Esophagus (tissue), 2 donors: ENCODE measurements around the gene IRF8. TPM values are rescaled to one million over a fixed set of nuclear protein-coding genes. Genes with fewer than 3 reads are reported as not detected.
"Not testable (repeated sequence)": the region's sequence is repeated elsewhere in the genome, so short reads cannot be mapped to it uniquely, and the experiment has no call there.

Source experiments
- H3K27ac ChIP-seq, 2 donors: one replicate each; pipeline ENCODE4 v1.5.1; 2013; ENCODE audit warnings: low read depth in 2 of 2, mild to moderate bottlenecking in 2 of 2, inconsistent platforms in 1 of 2, low read length in 1 of 2, moderate library complexity in 1 of 2
- H3K27me3 ChIP-seq, 2 donors: one replicate each; pipeline ENCODE4 v1.6.1; 2013; ENCODE audit warnings: low read length in 2 of 2, control low read depth in 1 of 2, mild to moderate bottlenecking in 1 of 2; ENCODE audit not compliant: insufficient read depth in 2 of 2, control insufficient read depth in 1 of 2
- H3K36me3 ChIP-seq, 2 donors: one replicate each; pipeline ENCODE4 v1.6.1; 2013; ENCODE audit warnings: low read length in 1 of 2; ENCODE audit not compliant: control insufficient read depth in 2 of 2, insufficient read depth in 2 of 2
- H3K4me1 ChIP-seq, 2 donors: one replicate each; pipeline ENCODE4 v1.6.1; 2013; ENCODE audit warnings: low read length in 1 of 2; ENCODE audit not compliant: control insufficient read depth in 2 of 2, insufficient read depth in 2 of 2
- H3K4me3 ChIP-seq, 2 donors: one replicate each; pipeline ENCODE4 v1.5.1; 2013; ENCODE audit warnings: low read length in 2 of 2, mild to moderate bottlenecking in 2 of 2, low read depth in 1 of 2, moderate library complexity in 1 of 2
- H3K9me3 ChIP-seq, 2 donors: one replicate each; pipeline ENCODE4 v1.6.1; 2013; ENCODE audit warnings: mild to moderate bottlenecking in 2 of 2, low read depth in 1 of 2, low read length in 1 of 2, moderate library complexity in 1 of 2; ENCODE audit not compliant: control insufficient read depth in 2 of 2, insufficient read depth in 1 of 2
- WGBS, 2 donors: extraction: QIAGEN DNeasy Blood & Tissue Kit; methylation state at CpG; one replicate each; pipeline ENCODE4 v1.1.7; 2013; 5-methylcytosine and 5-hydroxymethylcytosine counted together
- polyA plus RNA-seq, 2 donors: library from polyadenylated mRNA; stranded (reverse); fragments of 200-250 nt; gene quantifications; one replicate each; pipeline ENCODE4 v1.2.3, GENCODE V29; 2013
- donor health status: healthy with polysubstance abuse.
- donor health status: Bipolar disorder and iron deficiency.

IRF8 gene
- polyA plus RNA-seq, 2 donors, result 0.53 to 0.96 TPM

- Histone ChIP-seq H3K36me3 (no peaks in the 10 kb centered on the region), H3K27ac (no peak overlapping the region), H3K4me3 (no peak overlapping the region), H3K9me3 (peaks cover 0 to 3% of the 10 kb centered on the region in 2 donors), H3K27me3 (peaks cover 0 to 10% of the 10 kb centered on the region in 2 donors), H3K4me1 (peaks cover 0 to 3% of the 10 kb centered on the region in 2 donors)
- 67 to 71% methylated on average over 20 of the region's 20 CpGs for WGBS, 2 donors
Observed at GRCh38 chr16:85902366-85903155, 3.6 kb downstream of the IRF8 start.

DNA sequence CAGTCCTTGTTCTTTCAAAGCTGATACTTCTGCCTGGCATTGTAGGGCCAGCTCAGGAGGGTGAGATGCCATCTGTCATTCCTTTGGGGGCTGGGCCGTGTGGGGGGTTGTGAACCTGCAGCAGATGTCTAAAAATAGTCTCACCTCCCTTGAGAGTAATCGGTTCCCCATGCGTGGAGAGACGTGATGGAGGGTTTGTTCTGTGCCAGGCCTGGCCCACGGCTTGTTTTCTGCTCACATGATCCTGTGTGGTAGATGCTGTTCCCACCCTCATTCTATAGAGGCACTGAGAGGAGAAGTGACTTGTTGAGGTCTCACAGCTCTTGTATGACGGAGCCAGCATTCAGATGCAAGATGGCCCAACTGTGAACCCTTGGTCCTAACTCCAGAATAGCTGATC is 4.6 kb downstream of the IRF8 start:
- Histone ChIP-seq H3K36me3 (no peaks in the 10 kb centered on the region), H3K27me3 (peaks cover 0 to 5% of the 10 kb centered on the region in 2 donors), H3K27ac (no peak overlapping the region), H3K4me3 (no peak overlapping the region), H3K9me3 (peaks cover 0 to 3% of the 10 kb centered on the region in 2 donors), H3K4me1 (no peaks in the 10 kb centered on the region)
- WGBS, 2 donors, result 72 to 76% methylated on average over 6 of the region's 6 CpGs

GRCh38 chr16:85905110-85906095 is 6.4 kb downstream of the IRF8 start:
- 93 to 94% methylated on average over 20 of the region's 20 CpGs for WGBS, 2 donors
- Histone ChIP-seq H3K36me3 (no peaks in the 10 kb centered on the region), H3K9me3 (peaks cover 0 to 3% of the 10 kb centered on the region in 2 donors), H3K27me3 (no peaks in the 10 kb centered on the region), H3K4me3 (no peak overlapping the region), H3K27ac (no peak overlapping the region), H3K4me1 (no peaks in the 10 kb centered on the region)

DNA sequence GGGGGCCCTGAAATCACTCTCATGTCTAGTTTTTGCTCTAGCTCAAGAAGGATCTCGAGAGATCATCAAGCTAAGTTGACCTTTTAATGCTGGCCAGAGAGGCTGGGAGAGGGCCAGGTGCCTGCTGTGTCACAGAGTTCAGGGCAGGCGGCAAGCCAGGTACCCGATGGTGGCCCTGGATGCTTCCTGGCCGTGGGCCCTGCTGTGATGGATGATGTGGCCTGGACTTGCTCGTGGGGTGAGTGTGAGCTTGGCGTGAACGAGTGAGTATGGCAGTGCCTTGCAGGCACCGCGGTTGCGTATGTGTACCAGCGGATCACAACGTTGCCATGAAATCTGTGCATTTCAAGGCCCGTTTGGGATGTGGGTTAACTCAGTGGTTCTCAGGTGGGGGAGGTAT is 7.4 kb downstream of the IRF8 start:
- no peak overlapping the region for H3K4me3 ChIP-seq
- H3K9me3 ChIP-seq, result peaks cover 0 to 3% of the 10 kb centered on the region in 2 donors
- no peaks in the 10 kb centered on the region for H3K27me3 ChIP-seq
- H3K36me3 ChIP-seq, result no peaks in the 10 kb centered on the region
- no peaks in the 10 kb centered on the region for H3K4me1 ChIP-seq
- 87 to 88% methylated on average over 13 of the region's 13 CpGs for WGBS, 2 donors
- H3K27ac ChIP-seq, result no peak overlapping the region

- not testable (repeated sequence) for H3K36me3 ChIP-seq, H3K27me3 ChIP-seq, H3K4me1 ChIP-seq, H3K9me3 ChIP-seq, H3K4me3 ChIP-seq, H3K27ac ChIP-seq
- WGBS, 2 donors, result 88 to 92% methylated on average over 9 of the region's 9 CpGs
Observed at GRCh38 chr16:85907231-85907630, 8.3 kb downstream of the IRF8 start.

GRCh38 chr16:85908444-85908843 is 9.5 kb downstream of the IRF8 start:
- Histone ChIP-seq H3K36me3 (no peaks in the 10 kb centered on the region), H3K27ac (no peak overlapping the region), H3K9me3 (peaks cover 0 to 3% of the 10 kb centered on the region in 2 donors)

DNA sequence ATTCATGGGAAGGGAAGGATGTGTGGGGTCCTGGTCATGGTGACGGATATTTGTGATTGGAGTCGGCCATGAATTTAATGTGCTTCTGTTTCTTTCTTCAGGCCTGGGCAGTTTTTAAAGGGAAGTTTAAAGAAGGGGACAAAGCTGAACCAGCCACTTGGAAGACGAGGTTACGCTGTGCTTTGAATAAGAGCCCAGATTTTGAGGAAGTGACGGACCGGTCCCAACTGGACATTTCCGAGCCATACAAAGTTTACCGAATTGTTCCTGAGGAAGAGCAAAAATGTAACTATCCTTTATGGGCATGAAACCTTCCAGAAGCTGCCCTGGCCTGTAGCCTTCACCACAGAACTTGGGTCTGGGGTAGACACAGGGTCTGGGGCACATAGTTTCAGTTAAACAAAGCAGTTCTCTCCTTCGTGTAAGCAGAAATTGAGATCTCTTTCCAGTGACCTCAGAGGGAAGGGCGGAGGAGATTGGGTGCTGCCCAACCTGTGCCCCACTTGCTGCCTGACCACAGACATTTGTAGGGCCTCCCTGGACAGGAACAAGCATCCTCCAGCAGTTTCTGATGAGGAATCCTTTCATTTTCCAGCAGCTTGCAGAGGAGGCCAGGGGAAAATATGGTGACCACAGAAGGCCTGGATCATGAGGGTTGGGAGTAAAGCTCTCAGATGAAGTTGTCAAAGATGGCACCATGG is 10.1 kb downstream of the IRF8 start:
- Histone ChIP-seq H3K36me3 (no peaks in the 10 kb centered on the region), H3K4me3 (no peak overlapping the region), H3K27me3 (no peaks in the 10 kb centered on the region), H3K9me3 (peaks cover 0 to 3% of the 10 kb centered on the region in 2 donors), H3K27ac (no peak overlapping the region), H3K4me1 (peaks cover 0 to 2% of the 10 kb centered on the region in 2 donors)
- 81 to 82% methylated on average over 10 of the region's 10 CpGs for whole genome bisulfite sequencing, 2 donors

More at GRCh38 chr16:85908444-85908843, 9.5 kb downstream of the IRF8 start:
- no peak overlapping the region for H3K4me3 ChIP-seq
- peaks cover 0 to 2% of the 10 kb centered on the region in 2 donors for H3K4me1 ChIP-seq
- no peaks in the 10 kb centered on the region for H3K27me3 ChIP-seq
- 70 to 71% methylated on average over 3 of the region's 3 CpGs for WGBS, 2 donors

- 92% methylated on average over 17 of the region's 17 CpGs for WGBS, 2 donors
- H3K4me3 ChIP-seq, result no peak overlapping the region
- no peaks in the 10 kb centered on the region for H3K36me3 ChIP-seq
- peaks cover 0 to 3% of the 10 kb centered on the region in 2 donors for H3K9me3 ChIP-seq
- H3K4me1 ChIP-seq, result peaks cover 0 to 2% of the 10 kb centered on the region in 2 donors
- no peaks in the 10 kb centered on the region for H3K27me3 ChIP-seq
- no peak overlapping the region for H3K27ac ChIP-seq
Observed at GRCh38 chr16:85909932-85910853, 11.2 kb downstream of the IRF8 start.
